NCI-H82 treated with DMSO at 0.1 percent for 48 hours (cell line): ENCODE data around the gene CCDC7.
"Not testable (repeated sequence)": the region's sequence is repeated elsewhere in the genome, so short reads cannot be mapped to it uniquely, and the experiment has no call there.

Experiments used
- DNase-seq: peaks from one replicate; lab custom pipeline; 2025; ENCODE audit not compliant: unreplicated experiment; lab: John Stamatoyannopoulos, UW

Gene CCDC7

DNA sequence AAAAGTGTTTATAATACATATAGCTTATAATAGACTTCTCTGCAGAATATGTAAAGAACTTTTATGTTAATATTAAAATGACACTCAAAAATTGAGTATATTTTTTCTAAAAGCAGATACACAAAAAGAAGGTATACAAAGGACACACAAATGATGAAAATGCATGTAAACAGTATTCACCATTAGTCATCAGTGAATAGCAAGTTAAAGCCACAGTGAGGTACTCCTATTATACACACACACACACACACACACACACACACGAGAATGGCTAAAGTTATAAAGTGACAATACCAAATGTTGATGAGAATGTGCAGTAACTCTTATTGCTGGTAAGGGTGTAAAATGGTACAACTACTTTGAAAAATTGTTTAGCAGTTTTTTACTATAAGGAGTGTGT, 419.2 kb downstream of the CCDC7 start:
- DNase-seq: no peak

DNA sequence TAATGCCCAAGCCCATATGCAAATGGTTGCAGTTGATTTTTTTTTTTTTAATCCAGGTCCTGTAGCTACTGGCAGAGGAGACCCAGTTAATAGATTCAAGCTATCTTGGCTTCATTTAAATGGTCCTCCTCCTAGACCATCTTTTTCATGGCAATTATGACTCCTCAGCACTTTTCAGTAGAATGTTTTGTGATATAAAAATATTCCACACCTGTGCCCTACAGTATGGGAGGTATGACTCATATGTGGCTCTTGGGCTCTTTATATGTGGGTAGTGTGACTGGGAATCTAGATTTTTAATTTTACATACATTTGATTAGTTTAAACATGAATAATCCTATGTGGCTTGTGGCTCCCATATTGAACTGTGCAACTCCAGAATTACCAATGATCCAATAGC, 432.0 kb downstream of the CCDC7 start:
- no peak for DNase-seq

DNA sequence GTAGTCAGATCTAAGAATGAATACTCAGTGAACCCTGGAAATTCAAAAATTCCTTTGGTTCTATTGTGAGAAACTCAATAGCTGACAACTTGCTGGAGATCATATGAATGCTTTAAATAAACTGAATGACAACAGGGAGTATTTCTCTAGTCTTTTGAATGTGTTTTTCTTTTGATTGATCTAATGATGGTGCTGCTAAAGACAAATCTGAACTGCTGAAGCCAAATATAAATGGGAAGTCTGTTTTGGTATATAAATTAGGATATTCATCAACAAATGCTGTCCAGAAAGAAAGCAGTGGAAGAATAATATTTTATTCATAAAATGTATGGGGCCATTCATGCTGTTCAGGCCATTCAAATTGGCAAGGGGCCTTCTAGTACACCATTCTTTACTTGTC, 432.7 kb downstream of the CCDC7 start:
- no peak for DNase-seq

DNA sequence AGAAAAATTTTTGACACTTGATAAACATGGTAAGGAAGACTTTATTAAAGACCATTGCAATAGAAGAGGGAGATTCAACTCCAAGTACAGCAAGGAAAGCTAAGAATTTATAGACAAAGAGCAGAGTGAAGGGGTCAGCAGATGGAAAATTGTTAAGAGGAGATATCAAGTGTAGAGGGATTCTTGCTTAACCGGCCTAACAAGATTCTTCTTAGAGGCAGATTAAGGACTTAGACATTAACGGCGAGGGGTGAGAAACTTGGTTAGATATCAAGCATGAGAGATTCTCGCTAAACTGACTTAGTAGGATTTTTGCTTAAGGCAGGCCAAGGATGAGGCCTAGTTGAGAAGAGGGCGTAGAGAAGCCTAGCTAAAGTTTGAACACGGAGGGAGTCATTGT, 436.1 kb downstream of the CCDC7 start:
- peak; percentile 89 for DNase-seq

DNA sequence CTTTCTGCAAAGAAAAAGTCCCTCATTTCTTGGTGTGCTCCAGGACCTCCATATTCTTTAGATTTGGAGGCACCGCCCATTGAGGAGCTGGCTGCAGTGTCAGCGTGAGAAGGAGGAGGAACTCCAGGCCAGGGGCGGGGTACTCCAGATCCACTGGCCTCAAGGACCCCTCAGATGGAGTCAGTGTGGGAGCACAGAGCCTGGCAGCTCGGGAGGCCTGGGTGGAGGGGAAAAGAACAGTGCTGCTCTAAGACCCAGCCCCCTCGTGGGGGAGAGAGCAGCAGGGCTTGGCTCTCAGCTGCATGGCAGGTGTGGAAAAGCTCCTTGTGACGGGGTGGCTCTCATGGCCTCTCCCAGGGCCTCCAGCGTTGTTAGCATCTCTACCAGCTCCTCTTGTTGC, 441.5 kb downstream of the CCDC7 start:
- DNase-seq: no peak

DNA sequence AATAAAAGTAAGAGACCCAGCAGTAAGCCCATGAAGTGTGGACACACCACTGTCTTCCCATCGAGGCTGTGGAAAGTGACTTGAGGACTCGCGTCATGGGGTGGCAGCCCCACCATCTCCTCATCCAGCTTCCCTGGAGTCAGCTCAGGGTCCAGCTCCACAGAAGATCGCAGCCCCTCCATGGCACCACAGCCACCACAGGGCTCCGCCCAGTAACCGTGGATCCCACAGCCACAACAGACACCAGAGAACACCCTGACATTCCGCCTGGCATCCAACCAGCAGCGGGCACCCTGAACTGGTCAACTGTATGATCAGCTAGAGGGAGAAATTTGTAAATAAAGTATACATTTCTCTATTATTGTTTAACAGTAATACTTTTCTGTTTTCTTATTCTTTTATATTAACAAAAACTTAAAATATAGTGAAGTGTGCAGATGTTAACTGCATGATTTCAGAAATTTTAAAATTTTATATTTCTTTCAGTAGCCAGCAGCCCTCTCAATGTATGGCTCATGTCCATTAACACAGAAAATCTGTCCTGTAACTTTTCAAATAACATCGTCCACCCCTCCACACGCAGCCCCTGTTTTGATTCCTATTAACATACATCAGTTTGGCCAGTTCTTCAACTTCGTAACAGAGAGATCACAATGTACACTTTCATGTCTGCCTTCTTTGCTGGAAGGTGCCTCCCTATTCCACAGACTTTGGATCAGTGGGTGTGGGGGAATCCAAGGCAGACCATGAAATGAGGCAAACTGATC, 442.4 kb downstream of the CCDC7 start:
- no peak for DNase-seq

DNA sequence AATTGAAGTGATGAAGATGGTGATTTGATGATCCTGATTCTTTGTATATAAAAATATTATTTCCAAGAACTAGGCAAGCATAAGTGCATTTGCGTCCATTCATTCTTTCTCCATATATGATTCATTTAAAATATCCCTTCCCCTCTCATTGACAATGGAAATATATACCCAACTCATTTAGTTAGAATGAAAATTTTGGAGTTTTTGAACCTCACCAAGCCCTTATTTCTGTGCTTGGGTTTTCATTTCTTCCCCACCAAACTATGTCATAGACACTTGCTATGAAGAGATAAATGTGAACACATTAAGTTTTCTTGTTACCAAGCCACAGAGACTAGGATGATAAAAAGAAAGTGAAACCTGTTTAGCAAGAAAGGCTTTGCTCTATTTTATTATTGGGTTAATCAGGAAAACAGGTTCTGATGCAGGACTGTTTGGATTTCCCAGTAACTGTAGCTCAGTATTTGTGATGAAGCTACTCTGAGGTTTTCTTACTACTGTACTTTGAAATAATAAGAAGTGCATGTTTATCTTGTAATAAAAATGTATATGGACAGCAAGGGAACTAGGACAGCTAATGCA, 443.8 kb downstream of the CCDC7 start:
- no peak for DNase-seq

DNA sequence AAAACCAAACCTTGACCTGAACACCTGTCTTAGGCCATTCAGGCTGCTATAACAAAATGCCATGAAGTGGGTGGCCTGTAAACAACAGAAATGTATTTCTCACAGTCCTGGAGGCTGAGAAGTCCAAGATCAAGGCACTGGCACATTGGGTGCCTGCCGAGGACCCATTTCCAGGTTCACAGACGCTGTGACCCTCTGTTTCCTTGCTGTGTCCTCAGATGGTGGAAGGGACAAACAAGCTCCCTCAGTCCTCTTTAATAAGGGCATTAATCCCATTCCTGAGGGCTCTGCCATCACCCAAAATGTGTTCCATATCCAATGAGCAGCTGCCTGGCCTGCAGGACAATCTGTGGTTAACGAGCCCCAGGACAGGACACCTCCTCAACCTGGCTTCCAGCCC, 444.5 kb downstream of the CCDC7 start:
- DNase-seq: no peak

DNA sequence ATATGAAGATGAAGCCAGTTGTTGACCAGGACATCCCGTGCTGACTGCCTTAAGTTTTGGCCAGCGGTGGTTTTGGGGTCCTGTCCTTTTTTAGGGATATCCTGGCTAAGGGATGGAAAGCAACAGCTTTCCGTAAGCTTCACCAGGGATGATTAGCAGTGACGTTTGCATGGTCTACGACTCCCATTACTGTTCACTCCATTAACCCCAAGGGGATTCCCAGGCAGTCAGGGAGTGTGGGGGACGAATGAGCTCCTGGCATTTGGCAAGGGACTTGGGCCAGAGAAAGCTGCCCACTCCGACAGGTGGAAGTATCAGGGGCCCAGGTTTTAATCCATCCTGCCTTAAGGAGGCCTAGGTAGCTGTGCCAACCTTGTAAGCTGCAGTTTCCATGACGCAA, 445.3 kb downstream of the CCDC7 start:
- no peak for DNase-seq

DNA sequence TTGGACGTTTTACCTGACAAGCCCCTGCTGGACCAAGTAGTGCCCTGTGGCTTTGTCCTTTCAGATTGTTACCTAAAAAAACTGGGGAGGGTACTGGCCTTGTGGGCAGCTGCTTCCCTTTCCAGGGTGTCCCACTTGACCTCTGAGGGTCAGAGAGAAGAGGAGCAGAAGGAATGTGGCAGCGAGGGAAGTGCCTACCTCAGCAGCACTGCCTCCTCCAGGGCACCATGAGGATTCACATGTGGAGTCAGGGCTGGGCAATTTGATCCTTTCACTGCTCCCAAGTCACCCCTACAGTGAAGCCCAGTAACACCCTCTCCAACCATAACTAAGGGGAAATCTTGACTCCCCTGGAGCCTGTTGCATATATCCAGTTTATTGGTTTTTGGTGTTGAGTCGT, 447.5 kb downstream of the CCDC7 start:
- no peak for DNase-seq

DNA sequence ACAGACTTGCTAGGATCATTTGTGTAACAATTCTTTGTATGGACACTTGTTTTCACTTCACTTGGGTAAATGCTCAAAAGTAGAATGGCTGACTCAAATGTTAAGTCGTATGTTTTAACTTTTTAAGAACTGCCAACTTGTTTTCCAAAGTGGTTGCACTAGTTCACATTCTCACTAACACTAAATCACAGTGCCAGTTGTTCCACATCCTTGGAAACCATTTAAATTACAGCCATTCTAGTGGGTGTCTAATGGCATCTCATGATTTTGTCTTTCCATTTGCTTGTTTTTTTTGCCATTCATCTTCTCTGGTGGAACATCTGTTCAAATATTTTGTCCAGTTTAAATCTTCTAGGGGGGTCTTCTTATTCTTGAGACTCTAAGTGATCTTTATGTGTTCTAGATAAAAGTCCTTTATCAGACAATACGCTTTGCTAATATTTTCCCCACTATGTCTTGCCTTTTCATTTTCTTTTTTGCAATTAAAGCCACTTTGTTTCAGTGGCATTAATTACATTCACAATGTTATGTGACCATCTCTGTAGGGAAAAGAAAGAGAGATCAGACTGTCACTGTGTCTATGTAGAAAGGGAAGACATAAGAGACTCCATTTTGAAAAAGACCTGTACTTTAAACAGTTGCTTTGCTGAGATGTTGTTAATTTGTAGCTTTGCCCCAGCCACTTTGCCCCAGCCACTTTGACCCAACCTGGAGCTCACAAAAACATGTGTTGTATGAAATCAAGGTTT, 448.1 kb downstream of the CCDC7 start:
- no peak for DNase-seq

DNA sequence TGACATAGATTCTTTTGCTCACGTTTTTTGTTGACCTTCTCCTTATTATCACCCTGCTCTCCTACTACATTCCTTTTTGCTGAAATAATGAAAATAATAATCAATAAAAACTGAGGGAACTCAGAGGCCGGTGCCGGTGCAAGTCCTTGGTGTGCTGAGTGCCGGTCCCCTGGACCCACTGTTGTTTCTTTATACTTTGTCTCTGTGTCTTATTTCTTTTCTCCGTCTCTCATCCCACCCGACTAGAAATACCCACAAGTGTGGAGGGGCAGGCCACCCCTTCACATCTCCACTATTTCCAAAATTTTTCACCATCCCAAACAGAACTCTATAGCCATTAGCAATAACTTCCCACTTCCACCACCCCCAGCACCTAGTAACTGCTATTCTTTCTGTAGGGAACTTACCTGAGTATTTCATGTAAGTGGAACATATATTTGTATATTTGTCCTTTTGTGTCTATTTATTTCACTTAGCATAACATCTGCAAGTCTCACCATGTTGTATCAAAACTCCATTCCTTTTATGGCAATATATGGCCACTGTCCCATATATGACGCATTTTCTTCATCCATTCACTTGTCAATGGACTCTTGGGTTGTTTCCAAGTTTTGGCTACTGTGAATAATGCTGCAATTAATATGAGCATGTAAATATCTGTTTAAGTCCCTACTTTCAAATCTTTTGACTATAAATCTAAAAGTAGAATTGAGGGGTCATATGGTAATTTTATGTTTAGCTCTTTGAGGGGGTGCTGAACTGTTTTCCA, 449.4 kb downstream of the CCDC7 start:
- DNase-seq: not testable (repeated sequence)

DNA sequence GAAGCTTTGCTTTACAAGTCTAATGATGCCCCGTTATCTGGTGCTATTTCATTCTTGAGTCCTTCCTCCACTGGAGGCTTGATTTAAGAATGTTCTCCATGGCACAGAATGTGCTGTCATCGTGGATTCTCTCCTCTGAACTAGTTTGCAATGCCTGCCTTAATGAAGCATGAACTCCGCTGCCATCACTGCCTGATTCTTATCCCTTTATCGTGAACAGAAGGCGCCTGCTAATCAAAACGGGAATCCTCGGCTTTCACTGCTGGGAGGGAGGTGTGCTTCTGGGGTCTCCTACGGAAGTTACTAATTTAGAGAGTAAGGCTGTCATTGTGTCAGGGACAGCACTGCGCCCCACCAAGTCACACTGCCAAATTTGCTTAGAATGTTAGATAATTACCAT, 455.9 kb downstream of the CCDC7 start:
- no peak for DNase-seq

DNA sequence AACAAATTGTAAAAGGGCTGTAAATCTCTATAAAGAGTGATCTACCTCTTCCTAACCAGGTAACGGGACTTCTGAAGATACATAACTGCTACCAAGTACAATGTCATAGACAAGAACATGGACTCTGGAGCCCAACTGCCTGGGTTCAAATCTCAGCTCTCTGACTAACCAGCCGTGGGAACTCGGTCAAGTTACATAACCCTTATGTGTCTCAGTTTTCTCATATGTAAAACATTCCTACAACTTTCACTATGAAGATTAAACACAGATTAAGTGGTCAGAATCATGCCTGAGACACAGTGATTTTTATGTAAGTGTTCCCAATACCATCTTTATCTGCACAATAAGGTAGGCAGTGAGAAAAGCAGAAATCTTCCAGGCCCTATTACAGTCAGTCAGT, 459.5 kb downstream of the CCDC7 start:
- no peak for DNase-seq

DNA sequence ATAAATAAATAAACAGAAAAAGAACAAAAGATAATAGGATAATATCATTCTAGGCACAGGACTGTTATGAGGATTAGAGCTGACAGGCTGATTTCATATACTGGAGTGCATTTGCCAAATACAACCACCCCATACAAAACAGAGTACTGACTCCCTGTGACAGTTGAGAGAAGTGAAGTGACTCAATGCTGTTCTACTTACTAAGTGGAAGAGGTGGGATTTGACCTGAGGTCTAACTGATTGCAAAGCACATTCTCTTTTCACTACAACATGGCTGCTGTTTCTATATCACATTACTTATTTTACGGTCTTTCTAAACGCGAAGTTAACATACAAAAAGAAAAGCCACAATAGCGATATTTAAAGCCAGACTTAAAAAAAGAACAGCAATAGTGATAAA, 460.7 kb downstream of the CCDC7 start:
- DNase-seq: no peak

DNA sequence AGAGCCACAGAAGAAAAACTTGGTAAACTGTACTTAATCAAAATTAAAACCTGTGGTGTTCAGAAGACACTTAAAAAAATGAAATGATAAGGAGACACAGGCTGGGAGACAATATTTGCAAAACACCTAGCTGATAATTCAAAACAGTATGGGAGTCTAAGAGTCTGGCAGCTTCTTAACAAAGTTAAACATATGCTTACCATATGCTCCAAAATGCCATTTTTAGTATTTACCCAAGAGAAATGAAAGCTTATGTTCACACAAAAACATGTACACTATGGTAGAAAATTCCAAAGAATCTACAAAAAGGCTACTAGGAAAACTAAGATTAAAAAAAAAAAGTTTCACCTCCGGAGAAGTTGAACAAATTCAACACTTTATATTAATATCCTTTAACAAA, 463.5 kb downstream of the CCDC7 start:
- DNase-seq: no peak

DNA sequence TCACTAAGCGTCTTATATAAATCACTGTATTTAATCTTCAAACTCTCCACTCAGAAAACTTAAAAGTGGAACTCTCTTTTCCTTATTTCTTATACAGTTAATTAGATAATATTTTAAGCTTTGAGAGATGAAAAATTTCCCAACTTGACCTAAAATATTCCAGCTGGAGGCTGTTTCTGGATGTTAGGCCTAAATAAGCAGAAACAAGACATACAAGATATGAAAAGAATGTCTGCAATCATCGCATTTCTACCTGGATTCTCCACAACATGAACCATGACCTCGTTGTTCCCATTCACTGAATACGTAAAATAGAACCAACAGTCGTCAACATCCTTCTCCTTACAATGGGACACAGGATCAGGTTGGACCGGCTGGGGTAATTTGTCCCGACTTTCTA, 464.0 kb downstream of the CCDC7 start:
- DNase-seq: not testable (repeated sequence)

DNA sequence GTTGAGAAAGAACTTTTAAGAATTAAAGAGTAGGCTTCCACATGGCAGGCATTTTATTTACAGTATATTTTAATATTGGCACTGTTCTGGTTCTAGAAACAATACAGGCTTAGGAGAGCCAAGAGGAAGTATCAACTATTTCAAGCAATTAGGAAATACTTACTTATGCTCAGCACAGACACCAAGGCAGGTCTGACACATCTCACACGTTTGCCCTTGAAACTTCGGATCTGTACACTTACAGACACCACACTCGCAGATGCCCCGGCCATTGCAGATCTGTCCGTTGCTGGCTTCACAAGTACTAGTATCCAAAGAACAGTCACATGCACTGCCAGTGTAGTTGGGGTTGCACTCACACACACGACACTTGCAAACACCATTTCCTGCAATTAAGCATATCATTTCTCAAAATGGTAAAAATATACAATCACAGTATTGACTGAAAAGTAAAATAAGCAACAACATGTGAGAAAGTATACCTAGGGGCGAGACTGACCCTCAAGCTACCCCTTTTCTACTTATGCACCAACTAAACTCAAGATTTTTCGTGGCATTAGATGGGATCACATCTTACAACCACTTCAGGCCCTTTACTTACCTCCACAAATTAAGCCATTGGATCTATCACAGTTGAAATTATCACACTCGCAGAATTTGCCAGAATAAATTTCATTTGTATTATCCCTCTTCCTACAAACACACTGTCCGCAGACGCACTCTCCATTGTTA, 465.5 kb downstream of the CCDC7 start:
- no peak for DNase-seq

DNA sequence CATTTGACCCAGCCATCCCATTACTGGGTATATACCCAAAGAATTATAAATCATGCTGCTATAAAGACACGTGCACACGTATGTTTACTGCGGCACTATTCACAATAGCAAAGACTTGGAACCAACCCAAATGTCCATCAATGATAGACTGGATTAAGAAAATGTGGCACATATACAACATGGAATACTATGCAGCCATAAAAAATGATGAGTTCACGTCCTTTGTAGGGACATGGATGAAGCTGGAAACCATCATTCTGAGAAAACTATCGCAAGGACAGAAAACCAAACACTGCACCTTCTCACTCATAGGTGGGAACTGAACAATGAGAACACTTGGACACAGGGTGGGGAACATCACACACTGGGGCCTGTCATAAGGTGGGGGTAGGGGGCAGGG, 471.9 kb downstream of the CCDC7 start:
- DNase-seq: not testable (repeated sequence)

DNA sequence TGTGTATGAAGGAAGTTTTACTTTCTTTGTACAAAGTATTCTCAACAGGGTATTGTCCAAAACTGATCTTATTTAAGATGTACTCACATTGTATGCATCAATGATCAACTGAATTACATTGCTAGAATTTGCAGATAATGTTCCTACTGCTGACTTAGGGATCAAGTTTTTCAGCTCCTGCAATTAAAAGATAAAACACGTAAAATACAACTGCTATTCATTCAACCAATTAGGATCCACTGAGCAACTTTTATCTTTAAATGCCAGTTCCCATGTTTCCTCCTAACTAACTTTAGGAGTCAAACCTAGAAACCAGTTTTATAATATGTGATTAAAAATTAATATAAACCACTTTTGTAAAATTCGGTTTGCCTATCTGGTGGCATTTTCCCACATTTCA, 476.2 kb downstream of the CCDC7 start:
- no peak for DNase-seq

DNA sequence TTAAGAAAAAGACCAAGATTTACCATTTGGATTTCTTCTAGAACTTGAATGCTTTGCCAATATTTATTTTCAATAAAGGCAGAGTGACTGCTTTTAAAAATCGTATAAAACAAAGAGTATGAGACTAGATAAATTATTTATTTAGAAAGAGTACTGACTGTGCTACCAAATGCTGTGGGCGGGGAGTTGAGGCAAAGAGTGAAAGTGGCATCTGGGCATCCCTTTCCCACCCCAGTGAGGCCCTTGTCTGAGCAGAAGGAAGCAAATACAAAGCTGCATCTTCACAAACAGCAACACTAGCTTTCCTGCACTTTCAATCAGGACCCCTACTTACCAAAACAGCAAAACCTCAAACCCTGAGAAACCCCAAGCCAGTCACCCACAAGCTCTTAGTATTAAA, 477.2 kb downstream of the CCDC7 start:
- DNase-seq: no peak
